Mesodermal cell (in vitro differentiated cells): ENCODE measurements around the gene GAB4.
"Not testable (repeated sequence)": the region's sequence is repeated elsewhere in the genome, so short reads cannot be mapped to it uniquely, and the experiment has no call there.

Experiments used
- H3K27ac ChIP-seq: 2 replicates; pipeline ENCODE4 v1.7.0; 2013; ENCODE audit warnings: mild to moderate bottlenecking, low read depth, low read length, moderate library complexity; ENCODE audit not compliant: severe bottlenecking
- H3K36me3 ChIP-seq: 2 replicates; pipeline ENCODE4 v1.7.1; 2013; ENCODE audit warnings: mild to moderate bottlenecking, low read length, moderate library complexity; ENCODE audit not compliant: control insufficient read depth, insufficient read depth
- H3K4me1 ChIP-seq: one replicate; pipeline ENCODE4 v1.7.1; 2013; ENCODE audit warnings: mild to moderate bottlenecking, low read length; ENCODE audit not compliant: insufficient read depth, control insufficient read depth, poor library complexity, severe bottlenecking
- H3K4me3 ChIP-seq: 2 replicates; pipeline ENCODE4 v1.7.0; 2013; ENCODE audit warnings: low read length, control low read depth, mild to moderate bottlenecking; ENCODE audit not compliant: insufficient read depth, poor library complexity, severe bottlenecking; ENCODE audit errors: extremely low read depth
- H3K9me3 ChIP-seq: 2 replicates; pipeline ENCODE4 v1.7.1; 2013; ENCODE audit warnings: mild to moderate bottlenecking, low read length, moderate library complexity; ENCODE audit not compliant: control insufficient read depth
- WGBS, 2 experiments: methylation state at CpG; one replicate each; pipeline ENCODE4 v1.1.5; 2013; ENCODE audit warnings: missing lambda C conversion rate in 2 of 2; ENCODE audit not compliant: insufficient coverage in 2 of 2; 5-methylcytosine and 5-hydroxymethylcytosine counted together

GAB4 gene

DNA sequence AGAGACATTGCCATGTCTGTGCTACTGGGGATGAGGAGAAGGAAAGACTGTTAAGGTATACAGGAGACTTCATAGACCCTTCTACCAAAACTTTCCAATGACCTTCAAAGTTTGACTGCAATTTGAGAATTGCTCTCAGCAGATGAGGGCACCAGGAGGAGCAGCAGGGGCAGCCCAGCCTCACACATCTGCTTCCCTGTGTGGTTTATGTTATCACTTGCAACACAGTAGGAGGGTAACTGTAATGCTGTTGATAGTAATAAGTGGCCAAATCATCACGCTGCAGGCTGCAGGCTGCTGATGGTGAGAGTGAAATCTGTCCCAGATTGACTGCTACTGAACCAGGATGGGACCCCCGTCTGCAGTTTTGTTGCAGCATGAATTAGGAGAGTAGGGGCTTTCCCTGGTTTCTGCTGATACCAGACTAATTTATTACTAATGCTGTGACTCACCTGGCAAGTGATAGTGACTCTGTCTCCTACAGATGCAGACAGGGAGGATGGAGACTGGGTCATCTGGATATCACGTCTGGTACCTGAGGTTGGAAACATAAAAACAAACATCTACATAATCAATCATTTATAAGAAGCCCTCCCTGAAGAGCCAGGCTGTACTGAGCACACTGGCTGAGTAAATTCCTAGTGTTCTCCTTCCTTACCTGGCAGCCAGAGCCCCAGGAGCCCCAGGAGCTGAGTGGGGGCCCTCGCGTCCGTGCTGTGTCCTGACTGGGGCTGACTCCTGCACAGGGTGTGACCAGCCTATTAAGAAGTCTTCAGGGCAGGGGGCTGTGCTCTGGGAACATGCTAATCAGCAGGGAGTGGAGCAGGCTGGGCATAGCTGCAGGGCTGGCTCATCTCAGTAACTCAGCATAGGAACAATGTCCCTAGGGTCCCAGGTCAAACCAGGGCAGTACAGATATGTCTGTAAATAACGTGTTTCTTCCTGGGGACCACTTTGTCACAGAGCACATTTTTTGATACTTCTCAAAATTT is 74.4 kb downstream of the GAB4 start:
- Histone ChIP-seq H3K27ac (no peak overlapping the region), H3K4me3 (no peak overlapping the region), H3K4me1 (no peaks in the 10 kb centered on the region), H3K36me3 (no peaks in the 10 kb centered on the region), H3K9me3 (no peaks in the 10 kb centered on the region)
- WGBS, 2 experiments = 43 to 47% methylated on average over 2 to 6 of the region's 7 CpGs

DNA sequence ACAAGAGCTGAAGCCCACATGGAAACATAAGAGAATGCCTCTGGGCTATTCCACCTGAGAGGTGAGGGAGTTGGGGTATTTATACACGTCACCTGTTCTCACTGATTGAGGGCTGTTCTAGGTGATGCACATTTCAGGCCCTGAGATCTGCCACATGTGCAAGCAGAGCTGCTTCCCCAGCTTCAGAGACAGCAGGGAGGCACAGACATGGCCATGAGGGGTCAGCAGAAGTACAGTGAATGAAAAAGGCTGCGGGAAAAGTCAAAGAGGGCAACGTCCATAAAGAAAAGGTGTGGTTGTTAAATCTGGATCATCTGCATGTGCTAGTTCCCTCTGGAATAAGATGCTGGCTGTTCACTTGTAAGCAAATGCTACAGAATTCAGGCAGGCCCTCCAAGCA is 75.4 kb downstream of the GAB4 start:
- Histone ChIP-seq H3K9me3 (no peaks in the 10 kb centered on the region), H3K4me3 (no peak overlapping the region), H3K36me3 (no peaks in the 10 kb centered on the region), H3K27ac (no peak overlapping the region), H3K4me1 (no peaks in the 10 kb centered on the region)
- WGBS, 2 experiments = 52 to 64% methylated on average over 3 of the region's 3 CpGs

DNA sequence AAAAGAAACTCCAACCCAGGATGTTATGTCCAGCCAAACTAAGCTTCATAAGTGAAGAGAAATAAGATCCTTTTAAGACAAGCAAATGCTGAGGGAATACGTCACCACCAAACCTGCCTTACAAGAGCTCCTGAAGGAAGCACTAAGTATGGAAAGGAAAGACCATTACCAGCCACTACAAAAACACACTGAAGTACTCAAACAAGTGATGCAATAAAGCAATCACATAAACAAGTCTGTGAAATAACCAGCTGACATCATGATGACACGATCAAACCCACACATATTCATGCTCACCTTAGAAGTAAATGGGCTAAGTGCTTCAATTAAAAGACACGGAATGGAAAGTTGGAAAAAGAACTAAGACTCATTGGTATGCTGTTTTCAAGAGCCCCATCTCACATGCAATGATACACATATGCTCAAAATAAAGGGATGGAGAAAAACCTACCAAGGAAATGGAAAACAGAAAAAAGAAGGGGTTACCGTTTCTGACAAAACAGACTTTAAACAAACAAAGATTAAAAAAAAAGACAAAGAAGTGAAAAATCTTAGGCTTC is 82.5 kb downstream of the GAB4 start:
- no CpG with 5 or more reads among the region's 4 CpGs for WGBS, 2 experiments
- no peak overlapping the region for H3K27ac ChIP-seq
- H3K4me1 ChIP-seq = peaks cover 7% of the 10 kb centered on the region
- H3K9me3 ChIP-seq = no peaks in the 10 kb centered on the region
- no peak overlapping the region for H3K4me3 ChIP-seq
- no peaks in the 10 kb centered on the region for H3K36me3 ChIP-seq

DNA sequence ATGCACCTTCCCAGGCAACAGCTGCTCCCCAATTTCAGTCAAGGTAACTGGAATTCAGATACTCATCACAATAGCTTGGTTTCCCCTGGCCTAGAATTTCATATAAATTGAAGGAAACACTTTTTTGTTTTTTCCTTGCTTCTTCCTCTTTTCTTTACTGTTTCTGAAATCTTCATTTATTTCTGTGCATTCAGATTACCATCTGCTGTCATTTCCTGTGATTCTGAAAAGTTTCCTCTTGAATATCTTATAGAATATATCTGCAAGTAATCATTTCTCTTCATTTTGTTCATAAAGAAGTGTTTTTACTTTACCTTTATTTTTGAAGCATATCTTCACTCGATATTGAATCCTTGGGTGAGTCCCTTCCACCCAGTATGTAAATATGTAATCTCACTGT is 85.3 kb downstream of the GAB4 start:
- no peak overlapping the region for H3K27ac ChIP-seq
- no peak overlapping the region for H3K4me3 ChIP-seq
- no peaks in the 10 kb centered on the region for H3K9me3 ChIP-seq
- no CpG with 5 or more reads among the region's 1 CpG for whole genome bisulfite sequencing, 2 experiments
- peaks cover 7% of the 10 kb centered on the region for H3K4me1 ChIP-seq
- H3K36me3 ChIP-seq = no peaks in the 10 kb centered on the region

DNA sequence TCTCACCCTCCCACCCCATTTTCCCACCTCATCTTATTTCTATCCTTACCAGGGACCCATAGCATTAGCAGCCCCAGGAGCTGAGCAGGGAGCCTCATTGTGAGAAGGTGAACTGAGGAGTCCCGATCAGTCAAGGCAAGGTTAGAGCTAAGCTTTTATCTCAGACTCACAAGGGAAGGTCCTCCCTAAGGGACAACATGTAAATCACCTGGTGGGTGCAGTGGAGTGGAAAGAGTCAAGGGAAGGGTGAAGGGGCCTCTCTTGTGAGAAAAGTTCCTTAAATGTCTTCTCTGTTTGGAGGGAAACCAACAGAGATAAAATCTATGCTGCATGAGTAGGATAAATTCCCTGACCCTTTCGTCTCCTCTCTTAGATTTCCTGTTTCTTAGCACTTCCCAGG is 85.9 kb downstream of the GAB4 start:
- Histone ChIP-seq H3K4me1 (peaks cover 7% of the 10 kb centered on the region), H3K27ac (no peak overlapping the region), H3K36me3 (no peaks in the 10 kb centered on the region), H3K4me3 (no peak overlapping the region), H3K9me3 (no peaks in the 10 kb centered on the region)
- WGBS, 2 experiments = no CpG with 5 or more reads among the region's 2 CpGs

DNA sequence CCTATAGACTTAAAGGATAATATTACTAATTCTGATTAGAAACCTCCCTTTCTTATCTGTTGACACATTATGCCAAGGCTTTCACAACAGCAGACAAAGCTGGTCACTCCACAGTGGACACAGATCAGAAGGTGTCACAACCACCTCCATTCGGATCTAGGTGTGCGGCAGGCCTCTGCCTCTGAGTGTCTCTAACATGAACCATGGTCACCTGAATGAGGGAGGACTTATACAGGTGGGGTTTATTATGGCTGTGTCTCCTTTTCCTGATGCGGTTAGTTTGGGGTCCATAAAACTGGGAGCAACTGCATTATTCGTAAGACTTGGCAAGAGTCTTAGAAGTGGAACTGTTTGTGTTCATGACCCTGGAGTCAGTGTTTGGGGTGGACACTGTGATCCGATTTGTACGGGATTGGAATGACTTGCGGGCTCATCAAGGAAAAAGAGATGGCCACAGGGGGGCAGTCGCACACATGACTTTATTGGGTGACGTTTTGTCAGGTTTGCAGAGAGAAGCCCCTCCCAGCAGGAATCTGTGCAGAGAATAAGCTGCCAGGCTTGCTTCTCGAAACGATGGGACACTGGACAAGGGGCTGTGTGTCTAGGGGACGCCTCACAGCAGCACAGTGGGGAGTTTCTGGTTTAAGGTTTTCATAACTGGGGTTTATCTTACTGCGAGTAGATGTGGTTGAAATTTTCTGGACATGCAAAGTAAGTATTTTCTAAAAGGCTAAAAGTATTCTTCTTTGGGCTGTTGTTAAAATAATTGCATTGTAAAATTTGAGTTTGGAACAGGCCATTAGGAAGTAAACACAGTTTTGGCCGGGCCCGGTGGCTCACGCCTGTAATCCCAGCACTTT is 90.6 kb downstream of the GAB4 start:
- no peak overlapping the region for H3K4me3 ChIP-seq
- no peaks in the 10 kb centered on the region for H3K9me3 ChIP-seq
- H3K4me1 ChIP-seq = peaks cover 3% of the 10 kb centered on the region
- WGBS, 2 experiments = 47% methylated on average over 11 to 13 of the region's 16 CpGs
- no peaks in the 10 kb centered on the region for H3K36me3 ChIP-seq
- H3K27ac ChIP-seq = no peak overlapping the region

DNA sequence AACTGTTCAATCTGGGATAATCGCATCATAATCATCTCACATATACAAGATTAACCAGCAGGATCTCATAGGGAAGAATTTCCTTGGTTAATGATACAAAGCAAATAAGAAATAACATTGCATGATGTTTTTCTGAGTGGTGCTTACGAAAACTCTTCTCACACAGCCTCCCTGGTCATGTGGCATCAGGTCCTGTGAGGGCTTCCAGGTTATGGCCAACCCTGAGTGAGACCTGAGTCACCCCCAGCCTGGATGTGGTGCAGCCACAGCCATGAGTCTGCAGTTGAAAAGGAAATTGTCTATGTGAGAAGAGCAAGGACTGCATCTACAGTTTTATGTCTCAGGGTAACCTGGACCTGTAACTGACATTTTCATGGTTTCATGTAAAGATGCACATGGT is 92.3 kb downstream of the GAB4 start:
- Histone ChIP-seq H3K9me3 (no peaks in the 10 kb centered on the region), H3K27ac (no peak overlapping the region), H3K4me3 (no peak overlapping the region), H3K36me3 (no peaks in the 10 kb centered on the region), H3K4me1 (no peaks in the 10 kb centered on the region)
- WGBS, 2 experiments = no CpG with 5 or more reads among the region's 2 CpGs

DNA sequence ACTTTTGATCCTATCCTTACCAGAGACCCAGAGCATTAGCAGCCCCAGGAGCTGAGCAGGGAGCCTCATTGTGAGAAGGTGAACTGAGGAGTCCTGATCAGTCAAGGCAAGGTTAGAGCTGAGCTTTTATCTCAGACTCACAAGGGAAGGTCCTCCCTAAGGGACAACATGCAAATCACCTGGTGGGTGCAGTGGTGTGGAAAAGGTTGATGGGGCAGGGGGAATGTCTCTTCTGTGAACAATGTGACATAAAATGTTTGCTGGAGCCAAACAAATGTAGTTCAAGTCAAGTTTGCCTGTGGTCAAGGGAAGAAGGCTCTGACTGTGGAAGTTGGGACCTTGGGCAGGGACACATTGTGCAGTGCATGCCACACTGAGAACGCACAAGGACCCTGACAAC is 93.1 kb downstream of the GAB4 start:
- not testable (repeated sequence) for H3K27ac ChIP-seq, H3K4me3 ChIP-seq, H3K36me3 ChIP-seq, H3K9me3 ChIP-seq, H3K4me1 ChIP-seq
- WGBS, 2 experiments = 100% methylated on average over 1 of the region's 1 CpG

DNA sequence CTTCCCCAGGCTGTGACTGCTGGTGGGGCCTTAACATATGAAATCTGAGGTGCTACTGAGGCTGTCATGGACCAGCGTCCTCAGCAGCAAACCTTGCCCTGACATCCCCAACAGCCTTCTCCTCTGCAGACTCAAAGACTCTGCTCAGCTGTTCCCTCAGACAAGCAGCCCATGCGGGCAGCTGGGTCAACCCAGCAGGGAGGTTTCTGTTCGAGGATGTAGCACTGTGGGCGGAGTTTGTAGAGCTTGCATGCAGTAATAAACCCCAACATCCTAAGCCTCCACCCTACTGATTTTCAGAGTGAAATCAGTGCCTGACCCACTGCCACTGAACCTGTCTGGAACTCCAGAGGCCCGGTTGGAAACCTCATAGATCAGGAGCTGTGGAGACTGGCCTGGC is 94.0 kb downstream of the GAB4 start:
- Histone ChIP-seq H3K36me3 (no peaks in the 10 kb centered on the region), H3K27ac (no peak overlapping the region), H3K4me1 (no peaks in the 10 kb centered on the region), H3K4me3 (no peak overlapping the region), H3K9me3 (no peaks in the 10 kb centered on the region)
- WGBS, 2 experiments = 54 to 60% methylated on average over 1 to 4 of the region's 5 CpGs

DNA sequence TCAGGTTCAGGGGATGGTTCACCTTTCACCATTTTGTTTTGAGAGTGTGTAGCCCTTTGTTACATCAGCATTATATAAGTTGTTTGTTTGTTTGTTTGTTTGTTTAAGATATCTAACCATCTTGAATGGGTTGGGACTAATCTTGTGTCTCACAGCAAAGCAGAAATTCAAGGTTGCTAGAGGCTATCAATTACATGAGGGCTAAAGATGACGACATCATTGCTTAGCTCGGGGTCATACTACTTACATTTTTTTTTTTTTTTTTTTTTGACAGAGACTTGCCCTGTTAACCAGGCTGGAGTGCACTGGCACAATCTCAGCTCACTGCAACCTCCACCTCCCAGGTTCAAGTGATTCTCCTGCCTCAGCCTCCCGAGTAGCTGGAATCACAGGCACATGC is 95.7 kb downstream of the GAB4 start:
- Histone ChIP-seq H3K9me3 (no peaks in the 10 kb centered on the region), H3K4me1 (no peaks in the 10 kb centered on the region), H3K4me3 (no peak overlapping the region), H3K36me3 (no peaks in the 10 kb centered on the region), H3K27ac (no peak overlapping the region)
- 73% methylated on average over 2 of the region's 3 CpGs; no CpG with 5 or more reads in 1 of the 2 experiments for WGBS, 2 experiments
